T-cell (primary cell): ENCODE data around the gene GRK3. TPM values are rescaled to one million over a fixed set of nuclear protein-coding genes. Genes with fewer than 3 reads are reported as not detected.
"Not testable (repeated sequence)": the region's sequence is repeated elsewhere in the genome, so short reads cannot be mapped to it uniquely, and the experiment has no call there.

Experiments
- ATAC-seq, 4 experiments: fragments of 200-7000 bp in 3 of 4; fragments of 150-1000 bp in 1 of 4; cut with Tn5 transposase; replicated peaks in 1 of 4; 1 replicate in 3 of 4; 2 replicates in 1 of 4; pipeline ENCODE4 v1.10.0; 2021; ENCODE audit warnings: moderate library complexity in 3 of 4, mild to moderate bottlenecking in 2 of 4, moderate number of reproducible peaks in 1 of 4
- CTCF ChIA-PET, 2 donors: fragments of 300-600 bp; sonication (Branson Sonifier 250); formaldehyde crosslinking; loops; one replicate each; lab custom pipeline; 2022; ENCODE audit warnings: antibody characterized with exemption in 2 of 2; lab: Charles Lee
- POLR2A ChIA-PET, 2 donors: fragments of 300-600 bp; sonication (Branson Sonifier 250); formaldehyde crosslinking; loops; one replicate each; lab custom pipeline; 2022; ENCODE audit warnings: antibody characterized with exemption in 2 of 2; lab: Charles Lee
- DNase-seq, 35 experiments: peaks; one replicate each; pipeline versions ENCODE4 v3.0.0 to v3.0.0-alpha.2; 2013 to 2023
- H3K27ac ChIP-seq: one replicate; pipeline ENCODE4 v1.5.1; 2013; ENCODE audit warnings: low read length
- H3K27me3 ChIP-seq, 2 experiments: replicated peaks in 1 of 2; 1 replicate in 1 of 2; 2 replicates in 1 of 2; pipeline versions ENCODE4 v1.6.1 to v1.7.0; 2013; ENCODE audit warnings: low read length in 1 of 2, mixed read lengths in 1 of 2; ENCODE audit not compliant: control insufficient read depth in 2 of 2, insufficient read depth in 2 of 2; ENCODE audit errors: extremely low read depth in 1 of 2
- H3K36me3 ChIP-seq, 2 donors: 1 replicate in 1 of 2; 2 replicates in 1 of 2; pipeline versions ENCODE4 v1.6.1 to v1.7.0; 2013; ENCODE audit warnings: low read length in 1 of 2; ENCODE audit not compliant: control insufficient read depth in 2 of 2, insufficient read depth in 1 of 2; ENCODE audit errors: extremely low read depth in 1 of 2
- H3K4me1 ChIP-seq, 2 experiments: 1 replicate in 1 of 2; 2 replicates in 1 of 2; pipeline versions ENCODE4 v1.6.1 to v1.7.0; 2013; ENCODE audit warnings: low read length in 2 of 2, mixed read lengths in 1 of 2; ENCODE audit not compliant: insufficient read depth in 2 of 2, control insufficient read depth in 1 of 2; ENCODE audit errors: extremely low read depth in 1 of 2
- H3K4me3 ChIP-seq, 2 donors: 1 replicate in 1 of 2; 2 replicates in 1 of 2; pipeline versions ENCODE4 v1.5.1 to v1.7.0; 2013; ENCODE audit warnings: mild to moderate bottlenecking in 2 of 2, low read length in 1 of 2, moderate library complexity in 1 of 2; ENCODE audit not compliant: control insufficient read depth in 1 of 2; ENCODE audit errors: extremely low read depth in 1 of 2
- H3K9me3 ChIP-seq: 2 replicates; pipeline ENCODE4 v1.7.0; 2013
- H3K27ac Mint-ChIP-seq, 2 donors: one replicate each; pipeline ENCODE4 v1.8.0; 2020 to 2021; ENCODE audit warnings: mild to moderate bottlenecking in 2 of 2, mixed read lengths in 2 of 2
- H3K27me3 Mint-ChIP-seq, 2 donors: one replicate each; pipeline ENCODE4 v1.8.0; 2021 to 2022; ENCODE audit warnings: mixed read lengths in 2 of 2
- H3K36me3 Mint-ChIP-seq: one replicate; pipeline ENCODE4 v1.8.0; 2021; ENCODE audit warnings: mixed read lengths
- H3K4me1 Mint-ChIP-seq, 3 donors: one replicate each; pipeline ENCODE4 v1.8.0; 2020 to 2022; ENCODE audit warnings: mixed read lengths in 3 of 3, mild to moderate bottlenecking in 1 of 3
- H3K4me3 Mint-ChIP-seq, 3 donors: one replicate each; pipeline ENCODE4 v1.8.0; 2020 to 2022; ENCODE audit warnings: mild to moderate bottlenecking in 3 of 3, mixed read lengths in 3 of 3, moderate library complexity in 3 of 3
- H3K9me3 Mint-ChIP-seq, 3 donors: one replicate each; pipeline ENCODE4 v1.8.0; 2020 to 2022; ENCODE audit warnings: mixed read lengths in 3 of 3
- WGBS: methylation state at CpG from one replicate; pipeline ENCODE4 v1.1.5; 2013; ENCODE audit warnings: missing lambda C conversion rate; ENCODE audit not compliant: insufficient coverage; 5-methylcytosine and 5-hydroxymethylcytosine counted together
- total RNA-seq, 35 experiments: library from RNA in 6 of 35; stranded (reverse) in 6 of 35; fragments of 120-200 nt in 1 of 35; gene quantifications; one replicate each; pipeline versions ENCODE4 v1.2.1 to v1.2.4 and lab custom pipeline; 2013 to 2026

The GRK3 gene
- total RNA-seq, 5 donors from 2014 or later (not counting 1 experiment from before 2014, with no cell fraction given) = 1.4 to 7.0 (median 3.6) TPM

DNA sequence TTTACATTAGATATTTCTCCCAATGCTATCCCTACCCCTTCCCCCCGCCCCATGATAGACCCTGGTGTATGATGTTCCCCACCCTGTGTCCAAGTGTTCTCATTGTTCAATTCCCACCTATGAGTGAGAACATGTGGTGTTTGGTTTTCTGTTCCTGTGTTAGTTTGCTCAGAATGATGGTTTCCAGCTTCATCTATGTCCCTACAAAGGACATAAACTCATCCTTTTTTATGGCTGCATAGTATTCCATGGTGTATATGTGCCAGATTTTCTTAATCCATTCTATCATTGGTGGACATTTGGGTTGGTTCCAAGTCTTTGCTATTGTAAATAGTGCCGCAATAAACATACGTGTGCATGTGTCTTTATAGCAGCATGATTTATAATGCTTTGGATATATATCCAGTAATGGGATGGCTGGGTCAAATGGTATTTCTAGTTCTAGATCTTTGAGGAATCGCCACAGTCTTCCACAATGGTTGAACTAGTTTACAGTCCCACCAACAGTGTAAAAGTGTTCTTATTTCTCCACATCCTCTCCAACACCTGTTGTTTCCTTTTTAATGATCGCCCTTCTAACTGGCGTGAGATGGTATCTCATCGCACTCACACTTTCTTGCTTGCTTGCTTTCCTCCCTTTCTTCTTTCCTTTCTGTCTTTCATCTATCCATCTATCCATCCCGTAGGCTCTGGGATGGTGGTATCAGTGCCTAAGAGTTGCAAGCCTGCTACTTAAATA, 7.7 kb downstream of the GRK3 start:
- not testable (repeated sequence) for H3K27ac Mint-ChIP-seq, DNase-seq, H3K4me1 ChIP-seq

DNA sequence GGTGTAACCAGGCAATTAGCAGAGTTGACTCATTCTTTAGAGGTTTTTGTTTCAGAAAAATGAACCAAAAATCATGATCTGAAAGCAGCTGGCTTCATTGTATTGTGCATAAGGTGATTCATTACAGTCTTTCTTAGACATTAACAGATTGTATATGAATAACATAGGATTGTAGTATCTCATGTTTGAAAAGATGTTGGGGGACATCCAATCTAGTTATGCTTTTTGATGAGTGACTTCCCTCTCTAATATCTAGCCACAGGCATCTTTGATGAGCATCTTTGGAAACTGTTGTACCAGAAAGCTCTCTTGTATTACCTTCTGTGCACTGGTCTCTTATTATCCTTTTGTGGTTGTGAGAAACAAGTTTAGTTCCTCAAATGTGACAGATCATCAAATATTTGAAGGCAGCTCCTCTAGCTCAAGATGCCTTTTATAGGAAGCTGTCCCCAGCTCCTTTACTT, 8.3 kb downstream of the GRK3 start:
- Histone ChIP-seq H3K27ac (no peak overlapping the region), H3K27me3 (no peaks in the 10 kb centered on the region), H3K4me1 (no peaks in the 10 kb centered on the region), H3K9me3 (no peaks in the 10 kb centered on the region), H3K36me3 (no peaks in the 10 kb centered on the region), H3K4me3 (no peak overlapping the region)
- DNase-seq = no peak
- no peak for ATAC-seq
- ChIA-PET POLR2A (no interaction called here), CTCF (no interaction called here)
- Mint-ChIP-seq H3K27me3 (peaks cover 0 to 17% of the 10 kb centered on the region in 2 donors), H3K27ac (no peak overlapping the region), H3K9me3 (no peaks in the 10 kb centered on the region), H3K4me1 (peaks cover 0 to 3% (median 0%) of the 10 kb centered on the region in 3 donors), H3K4me3 (no peak overlapping the region), H3K36me3 (no peaks in the 10 kb centered on the region)

More for the DNA sequence above, 7.7 kb downstream of the GRK3 start:
- H3K9me3 ChIP-seq, POLR2A ChIA-PET, H3K9me3 Mint-ChIP-seq, H3K36me3 ChIP-seq, CTCF ChIA-PET, H3K27me3 ChIP-seq, H3K4me3 Mint-ChIP-seq, H3K4me1 Mint-ChIP-seq, H3K27ac ChIP-seq, H3K4me3 ChIP-seq, H3K36me3 Mint-ChIP-seq, ATAC-seq: not testable (repeated sequence)
- WGBS = 100% methylated on average over 1 of the region's 8 CpGs
- peaks cover 0 to 17% of the 10 kb centered on the region in 2 donors for H3K27me3 Mint-ChIP-seq

GRCh38 chr22:25573841-25574240, 9.4 kb downstream of the GRK3 start:
- ATAC-seq (no peak), DNase-seq (no peak)
- POLR2A ChIA-PET = no interaction called here
- H3K4me1 ChIP-seq = no peaks in the 10 kb centered on the region
- CTCF ChIA-PET = no interaction called here
- no peak overlapping the region for H3K4me3 ChIP-seq
- Mint-ChIP-seq H3K27me3 (peaks cover 0 to 14% of the 10 kb centered on the region in 2 donors), H3K36me3 (no peaks in the 10 kb centered on the region), H3K4me1 (peaks cover 0 to 3% (median 0%) of the 10 kb centered on the region in 3 donors), H3K4me3 (no peak overlapping the region), H3K9me3 (no peaks in the 10 kb centered on the region), H3K27ac (no peak overlapping the region)
- 93% methylated on average over 3 of the region's 5 CpGs for WGBS
- no peaks in the 10 kb centered on the region for H3K27me3 ChIP-seq
- no peak overlapping the region for H3K27ac ChIP-seq
- no peaks in the 10 kb centered on the region for H3K9me3 ChIP-seq
- H3K36me3 ChIP-seq = no peaks in the 10 kb centered on the region

DNA sequence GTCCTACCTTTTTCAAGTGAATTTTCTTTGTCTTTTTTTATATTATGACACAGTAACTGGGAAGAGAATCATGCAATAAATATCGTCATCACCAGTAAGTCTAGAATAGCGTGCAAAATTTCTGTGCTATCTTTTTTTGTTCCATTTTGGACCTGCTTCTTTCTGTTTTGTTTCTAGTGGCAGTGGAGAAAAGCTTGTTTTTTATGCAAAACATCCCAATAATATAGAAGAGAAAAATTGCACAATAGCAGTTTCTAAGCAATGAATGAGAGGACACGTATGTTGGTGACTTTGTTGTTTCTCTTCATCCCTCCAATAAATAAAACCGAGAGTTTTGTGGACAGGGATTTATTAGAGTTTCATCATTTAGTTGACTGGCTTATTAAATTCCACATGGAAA, 10.3 kb downstream of the GRK3 start:
- H3K27me3 Mint-ChIP-seq = peaks cover 0 to 7% of the 10 kb centered on the region in 2 donors
- H3K27ac Mint-ChIP-seq = no peak overlapping the region
- H3K4me1 Mint-ChIP-seq = peaks cover 0 to 3% (median 0%) of the 10 kb centered on the region in 3 donors
- H3K36me3 Mint-ChIP-seq = no peaks in the 10 kb centered on the region
- no peak overlapping the region for H3K4me3 Mint-ChIP-seq
- ATAC-seq (no peak), DNase-seq (no peak)
- H3K27ac ChIP-seq = no peak overlapping the region
- POLR2A ChIA-PET = no interaction called here
- CTCF ChIA-PET = no interaction called here
- no peaks in the 10 kb centered on the region for H3K4me1 ChIP-seq
- no peak overlapping the region for H3K4me3 ChIP-seq
- WGBS = no CpG with 5 or more reads among the region's 4 CpGs
- H3K36me3 ChIP-seq = no peaks in the 10 kb centered on the region
- H3K27me3 ChIP-seq = no peaks in the 10 kb centered on the region
- no peaks in the 10 kb centered on the region for H3K9me3 ChIP-seq
- H3K9me3 Mint-ChIP-seq = no peaks in the 10 kb centered on the region

DNA sequence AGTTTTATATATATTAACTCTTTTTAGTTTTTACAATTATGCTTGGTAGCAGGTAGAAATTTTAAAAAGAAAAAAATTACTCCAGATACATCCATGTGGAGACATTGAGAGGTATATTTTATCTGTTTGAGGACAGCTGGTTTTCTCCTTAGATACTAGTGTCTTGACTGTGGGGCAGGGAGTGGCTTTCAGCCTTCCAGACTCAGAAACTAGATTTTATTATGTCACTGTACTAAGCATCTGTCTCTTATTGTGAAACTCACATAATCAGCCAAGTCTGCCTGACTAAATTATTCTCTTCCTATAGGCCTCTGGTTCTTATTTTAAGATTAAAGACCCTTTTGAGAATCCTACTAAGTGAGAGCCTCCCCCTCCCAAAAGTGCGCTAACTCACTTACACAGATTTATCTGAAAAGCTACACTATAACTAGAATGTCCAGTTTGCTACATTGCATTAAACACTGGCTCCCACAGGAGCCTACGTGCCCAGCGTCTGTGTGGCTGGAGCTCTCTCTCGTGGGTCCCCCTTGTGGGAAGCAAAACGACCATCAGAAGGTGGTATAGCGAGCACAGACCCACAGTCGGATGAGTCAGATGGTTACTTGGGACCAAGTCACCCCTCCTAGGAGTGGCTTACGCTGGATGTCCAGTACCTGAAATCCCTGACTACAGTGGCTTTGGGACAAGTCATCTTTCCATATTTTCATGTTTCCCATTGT, 11.4 kb downstream of the GRK3 start:
- H3K4me1 Mint-ChIP-seq, CTCF ChIA-PET, DNase-seq, H3K36me3 ChIP-seq, H3K27me3 Mint-ChIP-seq, H3K4me3 ChIP-seq, H3K27ac Mint-ChIP-seq, POLR2A ChIA-PET, H3K4me3 Mint-ChIP-seq, H3K27ac ChIP-seq, H3K4me1 ChIP-seq, H3K9me3 Mint-ChIP-seq, H3K27me3 ChIP-seq, H3K36me3 Mint-ChIP-seq, H3K9me3 ChIP-seq, ATAC-seq: not testable (repeated sequence)
- 82% methylated on average over 7 of the region's 8 CpGs for WGBS

DNA sequence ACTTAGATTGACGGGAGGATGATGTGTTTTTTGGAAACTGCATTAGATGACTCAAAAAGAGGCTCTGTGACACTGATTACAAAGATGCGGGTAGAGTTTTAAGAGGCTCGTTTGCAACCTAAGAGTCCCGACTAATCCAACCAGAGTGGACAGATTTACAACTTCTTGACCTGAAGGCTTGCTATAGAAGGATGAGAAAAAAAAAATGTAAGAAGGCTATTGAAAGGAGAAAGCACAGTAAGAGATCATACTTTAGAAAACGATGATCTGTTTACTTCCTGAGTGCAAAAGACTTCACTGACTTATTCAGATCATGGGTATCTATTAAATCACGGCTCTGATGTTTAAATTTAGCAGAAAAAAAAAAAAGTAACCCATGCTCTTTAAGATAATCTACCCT, 17.0 kb downstream of the GRK3 start:
- H3K9me3 Mint-ChIP-seq, ATAC-seq, H3K4me1 ChIP-seq, H3K9me3 ChIP-seq, H3K4me3 Mint-ChIP-seq, H3K36me3 Mint-ChIP-seq, CTCF ChIA-PET, H3K27ac ChIP-seq, H3K4me1 Mint-ChIP-seq, DNase-seq, H3K36me3 ChIP-seq, POLR2A ChIA-PET, H3K27me3 Mint-ChIP-seq, H3K27ac Mint-ChIP-seq, H3K27me3 ChIP-seq, H3K4me3 ChIP-seq: not testable (repeated sequence)
- no CpG with 5 or more reads among the region's 6 CpGs for WGBS
